ENCODE measurements around the gene NPPC.
"Not testable (repeated sequence)": the region's sequence is repeated elsewhere in the genome, so short reads cannot be mapped to it uniquely, and the experiment has no call there.

The NPPC gene, protein sequence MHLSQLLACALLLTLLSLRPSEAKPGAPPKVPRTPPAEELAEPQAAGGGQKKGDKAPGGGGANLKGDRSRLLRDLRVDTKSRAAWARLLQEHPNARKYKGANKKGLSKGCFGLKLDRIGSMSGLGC

DNA sequence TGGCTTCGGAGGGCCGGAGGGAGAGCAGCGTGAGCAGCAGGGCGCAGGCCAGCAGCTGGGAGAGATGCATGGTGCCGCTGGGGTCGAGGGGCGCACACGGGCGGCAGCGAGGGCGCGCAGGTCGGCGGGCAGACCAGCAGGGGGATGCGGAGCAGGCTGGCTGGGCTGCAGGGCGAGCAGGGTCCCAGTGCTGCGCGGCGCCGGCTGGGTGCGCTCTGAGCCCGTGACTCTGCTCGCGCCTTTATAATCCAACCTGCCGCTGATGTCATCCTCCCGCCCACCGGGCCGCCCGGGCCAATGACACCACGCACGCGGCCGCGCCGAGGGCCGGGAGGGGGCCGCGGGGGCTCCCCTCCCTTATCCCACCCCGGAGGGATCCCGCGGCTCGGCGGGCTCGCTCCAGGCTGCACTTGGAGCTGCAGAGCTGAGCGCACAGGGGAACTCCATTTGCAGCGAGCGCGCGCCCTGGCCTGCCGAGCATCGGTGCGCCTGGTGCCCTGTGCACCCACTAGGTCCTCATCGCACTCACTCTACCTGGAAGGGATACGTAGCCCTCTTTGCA is at the start of gene NPPC:
TSS of gene NPPC (minus strand) at position 217 of the 562 bp plus-strand sequence. CDS start at position 70, 147 bp downstream.
- peak; percentile 89 for DNase-seq (ENCODE audit: low read depth, low spot score)

DNA sequence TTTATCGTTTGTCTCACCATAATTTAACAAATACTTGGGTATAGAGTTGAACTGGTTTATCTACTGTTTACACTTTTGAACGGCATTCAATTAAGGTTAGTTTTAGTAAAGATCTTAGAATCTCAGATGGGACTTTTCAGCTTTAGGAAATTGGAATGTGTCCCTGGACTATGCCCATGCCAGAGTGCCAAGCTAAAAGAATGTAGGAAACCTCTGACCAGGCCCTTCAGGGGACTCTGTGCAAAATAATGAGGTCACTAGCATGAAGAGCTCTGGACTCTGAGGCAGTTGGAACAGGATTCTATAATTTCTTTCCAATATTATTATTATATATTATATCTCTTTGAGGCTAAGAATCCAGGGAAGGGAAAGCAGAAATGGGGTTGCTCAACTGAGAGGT is 48.8 kb upstream of the NPPC start:
- no peak for DNase-seq (ENCODE audit: low read depth, low spot score)

DNA sequence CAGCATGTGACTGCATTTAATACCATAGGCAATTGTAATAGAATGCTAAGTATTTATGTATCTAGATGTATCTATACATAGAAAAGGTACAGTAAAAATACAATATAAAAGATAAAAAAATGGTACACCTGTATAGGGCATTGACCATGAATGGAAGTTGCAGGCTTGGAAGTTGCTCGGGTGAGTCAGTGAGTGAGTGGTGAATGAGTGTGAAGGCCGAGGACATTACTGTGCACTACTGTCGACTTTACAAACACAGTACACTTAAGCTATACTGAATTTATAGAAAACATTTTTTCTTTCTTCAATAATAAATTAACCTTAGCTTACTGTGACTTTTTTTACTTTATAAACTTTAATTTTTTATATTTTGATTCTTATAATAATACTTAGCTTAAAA is 44.3 kb upstream of the NPPC start:
- DNase-seq (ENCODE audit: low read depth, low spot score), result no peak

DNA sequence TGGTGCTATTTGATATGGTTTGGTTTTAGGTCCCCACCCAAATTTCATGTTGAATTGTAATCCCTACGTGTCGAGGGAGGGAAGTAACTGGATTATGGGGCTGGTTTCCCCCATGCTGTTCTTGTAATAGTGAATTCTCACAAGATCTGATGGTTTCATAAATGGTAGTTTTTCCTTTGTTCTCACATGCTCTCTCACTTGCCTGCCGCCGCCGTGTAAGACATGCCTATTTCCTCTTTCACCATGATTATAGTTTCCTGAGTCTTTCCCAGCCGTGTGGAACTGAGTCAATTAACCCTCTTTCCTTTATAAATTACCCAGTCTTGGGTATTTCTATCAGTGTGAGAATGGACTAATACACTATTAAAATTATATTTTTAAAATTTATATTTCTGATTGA is 42.6 kb upstream of the NPPC start:
- no peak for DNase-seq (ENCODE audit: low read depth, low spot score)

DNA sequence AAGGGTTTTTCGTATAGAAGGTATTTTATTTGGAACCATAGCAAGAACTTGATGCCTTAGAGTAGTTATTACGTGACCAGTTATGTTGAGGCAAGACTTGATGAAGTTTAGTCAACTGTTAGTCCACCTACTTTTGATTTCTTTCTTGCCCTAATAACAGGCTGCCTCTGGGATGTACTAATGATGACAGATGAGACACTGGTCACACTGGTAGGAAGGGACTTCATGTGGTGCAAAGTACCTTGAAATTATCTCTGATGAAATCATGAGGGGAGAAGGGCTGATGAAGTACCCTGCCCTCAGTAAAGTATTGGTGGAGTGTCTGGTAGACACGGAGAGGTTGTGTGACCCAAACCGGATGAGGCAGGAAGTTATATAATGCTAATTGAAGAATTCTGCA is 40.7 kb upstream of the NPPC start:
- no peak for DNase-seq (ENCODE audit: low read depth, low spot score)

DNA sequence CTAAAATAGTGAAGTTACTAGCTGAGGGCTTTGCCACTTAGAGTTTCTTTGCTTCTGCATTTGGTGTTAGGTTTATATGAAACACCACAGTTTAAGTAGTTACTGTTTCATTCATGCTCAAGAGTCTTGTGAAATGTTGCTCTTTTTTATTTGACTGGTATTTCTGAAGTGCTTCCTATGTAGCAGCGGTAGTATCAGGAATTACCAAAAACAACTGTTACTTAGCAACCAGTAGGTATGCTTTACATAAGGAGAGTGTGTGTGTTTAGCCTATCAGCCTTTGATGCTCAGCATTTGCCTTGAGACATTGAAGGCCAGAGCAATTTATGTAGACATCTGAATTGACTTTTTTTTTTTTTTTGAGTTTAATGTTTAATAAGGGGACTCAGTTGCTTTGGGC is 38.9 kb upstream of the NPPC start:
- DNase-seq (ENCODE audit: low read depth, low spot score), result no peak

DNA sequence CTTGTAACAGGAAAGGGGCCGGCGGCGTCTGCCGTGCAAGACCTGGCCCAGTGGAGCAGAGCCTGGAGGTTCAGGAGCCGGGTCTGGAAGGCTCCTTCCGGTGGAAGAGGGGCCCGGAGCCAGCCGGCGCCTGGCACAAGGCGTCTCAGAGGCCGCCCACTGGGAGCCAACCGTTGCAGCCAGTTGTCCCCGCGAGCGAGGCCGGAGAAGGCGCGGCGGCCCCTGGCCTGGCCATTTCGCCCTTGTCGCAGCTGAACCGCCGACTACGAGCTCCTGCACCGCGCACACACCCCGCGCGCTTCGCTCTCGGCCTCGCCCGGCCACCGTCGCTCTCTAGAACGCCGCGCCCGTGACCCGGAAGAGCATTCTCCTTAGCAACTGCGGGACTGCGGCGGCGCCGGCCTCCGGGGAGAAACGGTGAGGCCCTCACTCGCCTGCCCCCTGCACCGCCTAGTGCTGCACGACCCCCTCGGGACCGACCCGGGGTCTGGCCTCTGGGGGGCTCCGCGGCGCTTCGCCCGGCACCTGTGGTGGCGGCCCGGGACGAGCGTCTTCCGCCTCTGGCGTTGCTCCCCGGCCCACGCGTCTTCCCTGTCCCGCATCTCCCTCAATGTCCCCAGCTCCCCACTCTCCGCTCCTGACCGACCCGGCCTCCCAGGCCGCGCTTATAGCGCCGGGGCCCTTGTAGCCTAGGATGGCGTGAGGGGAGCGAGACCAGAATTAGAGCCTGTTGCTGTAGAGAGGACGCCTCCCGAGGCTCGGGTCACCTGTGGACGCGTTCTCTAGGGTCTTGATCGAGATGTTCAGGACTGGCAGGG is 35.4 kb upstream of the NPPC start, which contains the start of gene DIS3L2:
TSS of gene DIS3L2 (plus strand) at position 365 of the 818 bp plus-strand sequence. CDS start 53,215 bp downstream, outside the sequence.
- DNase-seq (ENCODE audit: low read depth, low spot score), result peak; percentile 91

DNA sequence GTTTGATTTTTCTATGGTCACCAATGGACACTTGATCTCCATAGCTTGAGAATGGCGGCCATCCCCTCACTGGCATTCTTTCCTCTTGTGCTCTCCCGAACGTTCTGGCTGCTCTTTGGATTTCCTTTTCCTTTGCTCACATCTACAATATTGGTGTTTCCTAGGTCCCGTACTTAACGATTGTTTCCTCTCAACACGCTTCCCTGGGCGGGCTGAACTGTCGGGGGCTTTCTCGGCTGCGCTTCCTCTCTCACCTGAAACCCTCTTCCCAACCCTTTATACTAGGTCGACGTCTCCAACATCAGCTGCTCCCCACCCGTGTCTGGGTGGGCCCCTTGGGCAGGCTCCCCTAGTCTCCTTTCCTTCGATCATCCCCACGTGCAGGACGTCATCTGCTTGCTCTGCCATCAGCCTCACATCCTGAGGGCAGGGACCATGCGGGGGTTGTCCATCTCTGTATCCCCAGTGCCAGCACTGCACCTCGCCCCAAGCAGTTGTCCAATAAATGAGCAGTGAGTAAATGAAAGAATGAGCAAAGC is 34.7 kb upstream of the NPPC start:
- no peak for DNase-seq (ENCODE audit: low read depth, low spot score)

DNA sequence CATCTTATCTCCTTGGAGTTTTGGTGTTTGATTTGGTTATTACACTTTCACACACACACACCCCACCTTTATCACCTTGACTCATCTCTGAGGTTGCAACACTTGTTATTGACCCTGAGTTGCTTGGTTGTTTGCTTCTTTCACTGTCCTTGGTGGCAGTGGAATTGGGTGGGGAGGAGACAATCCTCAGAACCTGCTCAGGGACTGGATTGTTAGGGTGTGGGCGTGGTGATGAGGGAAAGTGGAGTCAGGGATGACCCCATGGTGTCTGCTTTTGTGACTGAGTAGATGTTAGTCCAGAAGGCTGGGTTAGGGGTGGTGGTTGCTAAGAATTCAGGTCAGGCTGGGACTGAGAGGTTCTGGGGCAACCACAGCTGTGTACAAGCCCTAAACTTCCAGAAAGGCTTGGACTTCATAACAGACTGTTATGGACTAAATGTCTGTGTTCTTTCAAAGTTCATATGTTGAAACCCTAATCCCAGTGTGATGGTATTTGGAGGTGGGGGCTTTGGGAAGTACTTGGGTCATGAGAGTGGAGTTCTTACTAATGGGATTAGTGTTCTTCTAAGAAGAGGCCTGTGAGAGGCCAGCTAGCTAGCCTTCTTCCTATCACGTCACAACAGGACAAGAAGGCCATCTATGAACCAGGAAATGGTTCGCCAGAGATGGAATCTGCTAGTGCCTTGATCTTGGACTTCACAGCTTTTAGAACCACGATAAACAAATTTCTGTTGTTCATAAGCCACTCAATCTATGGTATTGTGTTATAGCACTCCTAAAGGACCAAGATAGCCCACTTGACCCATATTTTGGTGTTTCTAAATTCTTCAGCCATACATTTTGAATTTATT is 31.9 kb upstream of the NPPC start:
- no peak for DNase-seq (ENCODE audit: low read depth, low spot score)

DNA sequence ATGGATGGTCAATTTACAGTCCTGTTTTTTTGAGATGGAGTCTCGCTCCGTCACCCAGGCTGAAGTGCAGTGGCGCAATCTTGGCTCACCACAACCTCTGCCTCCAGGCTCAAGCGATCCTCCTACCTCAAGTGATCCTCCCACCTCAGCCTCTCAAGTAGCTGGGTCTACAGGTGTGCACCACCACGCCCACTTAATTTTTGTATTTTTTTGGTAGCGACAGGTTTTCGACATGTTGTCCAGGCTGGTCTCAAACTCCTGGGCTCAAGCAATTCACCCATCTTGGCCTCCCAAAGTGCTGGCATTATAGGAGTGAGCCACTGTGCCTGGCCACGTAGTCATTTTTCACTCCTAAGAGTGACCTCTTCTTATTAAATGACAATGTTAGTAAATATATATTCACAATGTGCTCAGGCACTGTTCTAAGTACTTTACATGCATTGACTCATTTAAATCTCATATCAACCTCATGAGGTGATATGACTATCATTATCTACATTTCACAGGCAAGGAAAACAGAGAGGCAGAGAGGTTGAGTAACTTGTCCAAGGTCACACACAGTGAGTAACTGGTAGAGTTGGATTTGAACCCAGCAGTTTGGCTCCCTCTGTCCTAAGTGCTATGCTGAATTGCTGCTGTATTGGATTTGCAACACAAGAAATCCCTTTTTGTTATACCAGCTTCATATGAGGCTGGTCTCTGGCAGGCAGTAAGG is 29.7 kb upstream of the NPPC start:
- no peak for DNase-seq (ENCODE audit: low read depth, low spot score)

DNA sequence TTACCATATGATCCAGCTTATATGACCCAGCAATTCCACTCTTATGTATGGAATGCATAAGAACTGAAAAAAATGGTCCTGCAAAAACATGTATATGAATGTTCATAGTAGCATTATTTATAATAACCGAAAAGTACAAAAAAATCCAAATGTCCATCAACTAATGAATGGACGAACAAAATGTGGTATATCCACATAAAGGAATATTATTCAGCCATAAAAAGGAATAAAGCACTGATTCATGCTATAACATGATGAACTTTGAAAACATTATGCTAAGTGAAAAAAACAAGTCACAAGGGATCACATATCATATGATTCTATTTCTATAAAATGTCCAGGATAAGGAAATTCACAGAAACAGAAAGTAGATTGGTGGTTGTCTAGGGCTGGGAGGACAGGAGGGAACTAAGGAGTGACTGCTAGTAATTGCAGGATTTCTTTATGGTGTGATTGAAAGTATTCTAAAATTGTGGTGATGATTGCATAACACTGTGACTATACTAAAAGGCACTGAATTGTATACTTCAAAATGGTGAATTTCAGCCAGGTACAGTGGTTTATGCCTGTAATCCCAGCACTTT is 25.3 kb upstream of the NPPC start:
- DNase-seq (ENCODE audit: low read depth, low spot score), result no peak

DNA sequence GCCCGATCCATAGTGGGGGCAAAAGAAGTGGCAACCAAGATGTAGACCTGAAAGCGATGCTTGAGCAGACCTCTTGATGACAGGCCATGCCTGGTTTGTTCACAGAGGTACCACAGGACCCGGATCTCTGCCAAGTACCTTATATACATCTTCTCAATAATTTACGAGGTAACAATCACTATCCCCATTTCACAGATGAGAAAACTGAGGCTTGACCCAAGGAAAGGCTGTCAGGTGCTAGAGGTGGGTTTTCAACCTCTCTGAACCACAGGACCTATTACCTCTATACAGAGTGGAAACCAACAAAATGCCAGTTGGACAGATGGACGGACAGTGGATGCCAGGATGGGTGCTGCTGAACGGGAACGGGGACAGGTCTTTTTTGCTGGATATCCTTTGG is 21.5 kb upstream of the NPPC start:
- no peak for DNase-seq (ENCODE audit: low read depth, low spot score)

DNA sequence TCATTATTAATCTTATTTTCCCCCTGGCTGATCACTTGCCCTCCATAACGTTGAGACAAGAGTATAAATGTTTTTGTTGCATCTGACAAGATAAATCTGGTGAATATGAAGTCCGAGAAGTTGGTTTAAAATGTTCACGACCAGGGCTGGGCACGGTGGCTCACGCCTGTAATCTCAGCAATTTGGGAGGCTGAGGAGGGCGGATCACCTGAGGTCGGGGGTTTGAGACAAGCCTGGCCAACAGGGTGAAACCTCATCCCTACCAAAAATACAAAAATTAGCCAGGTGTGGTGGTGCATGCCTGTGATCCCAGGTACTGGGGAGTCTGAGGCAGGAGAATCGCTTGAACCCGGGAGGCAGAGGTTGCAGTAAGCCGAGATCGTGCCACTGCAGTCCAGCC is 20.9 kb upstream of the NPPC start:
- not testable (repeated sequence) for DNase-seq (ENCODE audit: low read depth, low spot score)

DNA sequence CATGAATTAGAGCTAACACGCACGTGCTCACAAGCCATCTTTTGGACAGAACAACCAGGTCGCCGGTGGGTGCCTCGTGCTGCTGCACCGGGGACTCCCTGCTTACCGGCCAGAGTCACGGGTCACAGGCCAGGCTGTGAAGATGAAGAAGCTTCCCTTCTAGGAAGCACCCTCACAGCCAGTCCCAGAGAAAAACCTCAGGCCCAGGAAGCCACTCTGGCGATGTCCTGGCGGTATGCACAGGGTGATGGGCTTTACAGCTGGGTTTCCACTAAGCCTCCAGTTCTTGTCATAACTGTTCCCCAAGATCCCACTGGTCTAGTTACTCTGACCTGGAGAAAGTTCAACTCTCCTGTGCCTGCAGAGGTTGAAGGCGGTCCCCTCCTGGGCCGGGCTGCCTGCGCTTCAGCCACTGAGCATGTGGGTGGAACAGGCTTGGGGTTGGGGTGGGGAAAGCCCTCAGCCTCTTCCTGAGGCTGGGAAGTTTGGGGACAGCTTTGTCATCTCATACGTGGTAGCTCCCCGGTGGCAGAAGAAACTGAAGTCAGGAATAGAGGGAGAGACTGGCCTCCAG is 20.1 kb upstream of the NPPC start:
- DNase-seq (ENCODE audit: low read depth, low spot score), result no peak

DNA sequence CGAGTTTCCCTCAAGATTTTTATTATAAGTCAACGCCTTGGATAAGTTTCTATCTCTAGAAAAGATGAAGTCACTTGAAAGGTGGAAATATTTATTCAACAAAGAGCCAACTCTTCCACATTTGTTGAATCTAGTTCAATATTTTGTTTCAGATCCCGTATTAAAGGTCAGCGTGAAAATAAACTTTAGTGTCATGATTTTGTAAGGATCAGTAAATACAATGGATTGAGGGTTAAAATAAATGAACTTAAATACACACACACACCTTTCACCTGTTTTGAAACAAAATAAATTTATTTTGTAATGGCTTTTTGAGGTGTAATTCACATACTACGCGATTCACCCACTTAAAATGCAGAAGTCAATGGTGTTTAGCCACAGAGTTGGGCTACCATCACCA is 16.0 kb upstream of the NPPC start:
- DNase-seq (ENCODE audit: low read depth, low spot score), result no peak

DNA sequence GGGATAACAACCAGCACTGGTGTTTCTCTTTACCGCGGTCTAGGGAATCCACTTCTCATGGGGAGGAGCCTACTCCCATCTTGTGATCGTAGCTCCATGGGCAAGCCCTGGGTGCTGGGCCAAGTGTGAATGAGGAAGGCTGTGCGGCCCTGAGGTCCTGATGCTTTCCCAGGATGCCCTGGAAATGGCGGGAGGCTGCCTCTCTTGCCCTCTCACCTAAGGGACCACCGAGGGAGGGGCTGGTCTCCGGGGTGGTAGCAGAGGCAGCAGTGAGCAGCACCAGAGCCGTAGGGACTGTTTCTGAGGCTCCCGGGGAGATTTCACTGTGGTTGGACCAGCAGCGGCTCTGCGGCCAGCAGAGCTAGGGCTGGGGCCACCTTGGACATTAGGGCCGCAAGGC is 15.5 kb upstream of the NPPC start:
- DNase-seq (ENCODE audit: low read depth, low spot score), result no peak

DNA sequence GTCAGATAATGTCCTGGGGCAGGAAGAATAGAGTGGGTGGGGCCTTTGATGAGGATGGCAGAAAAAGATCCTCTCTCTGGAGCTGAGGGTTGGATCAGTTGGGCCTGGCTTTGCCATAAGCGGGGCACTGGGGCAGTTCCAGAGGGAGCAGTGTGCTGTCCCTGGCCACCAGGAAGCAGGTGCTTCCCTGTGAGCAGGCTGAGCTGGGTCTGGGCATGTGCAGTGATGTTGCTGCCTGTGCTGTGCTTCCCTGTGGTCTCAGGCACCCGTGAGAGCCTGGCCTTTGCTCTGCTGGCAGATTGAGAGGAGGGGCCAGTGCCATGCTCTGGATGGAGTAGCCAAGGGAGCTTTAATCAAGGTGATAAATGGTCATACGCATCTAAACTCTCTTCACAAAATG is 14.6 kb upstream of the NPPC start:
- DNase-seq (ENCODE audit: low read depth, low spot score), result no peak

DNA sequence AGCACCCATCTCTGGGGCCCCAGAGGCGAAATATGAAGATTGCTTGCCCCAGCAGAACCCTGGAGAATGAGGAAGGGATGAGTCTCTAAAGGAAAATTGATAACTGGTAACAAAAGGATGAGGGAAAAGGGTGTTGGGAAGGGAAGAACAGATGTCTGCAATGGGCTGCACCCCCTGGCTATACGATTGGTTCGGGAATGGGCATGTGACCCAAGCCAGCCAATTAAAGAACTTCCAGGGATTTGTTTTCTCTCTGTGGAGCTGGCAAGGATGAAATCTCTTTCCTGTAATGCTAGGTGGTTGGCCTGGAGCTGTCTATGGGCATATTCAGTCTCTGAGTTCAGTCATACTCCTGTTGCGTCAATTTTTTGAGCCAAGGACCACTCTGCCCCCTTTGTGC is 12.8 kb upstream of the NPPC start:
- DNase-seq (ENCODE audit: low read depth, low spot score), result no peak

DNA sequence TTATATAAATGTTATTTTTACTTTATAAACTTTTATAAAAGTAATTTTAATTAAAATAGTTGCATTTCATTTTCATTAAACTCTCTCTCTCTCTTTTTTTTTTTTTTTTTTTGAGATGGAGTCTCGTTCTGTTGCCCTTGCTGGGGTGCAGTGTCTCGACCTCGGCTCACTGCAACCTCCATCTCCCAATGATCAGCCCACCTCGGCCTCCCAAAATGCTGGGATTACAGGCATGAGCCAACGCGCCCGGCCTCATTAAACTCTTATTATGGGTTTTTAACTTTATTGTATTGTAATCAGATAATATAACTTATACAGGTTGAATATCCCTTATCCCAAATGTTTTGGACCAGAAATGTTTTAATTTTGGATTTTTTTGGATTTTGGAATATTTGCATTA is 10.9 kb upstream of the NPPC start:
- no peak for DNase-seq (ENCODE audit: low read depth, low spot score)

DNA sequence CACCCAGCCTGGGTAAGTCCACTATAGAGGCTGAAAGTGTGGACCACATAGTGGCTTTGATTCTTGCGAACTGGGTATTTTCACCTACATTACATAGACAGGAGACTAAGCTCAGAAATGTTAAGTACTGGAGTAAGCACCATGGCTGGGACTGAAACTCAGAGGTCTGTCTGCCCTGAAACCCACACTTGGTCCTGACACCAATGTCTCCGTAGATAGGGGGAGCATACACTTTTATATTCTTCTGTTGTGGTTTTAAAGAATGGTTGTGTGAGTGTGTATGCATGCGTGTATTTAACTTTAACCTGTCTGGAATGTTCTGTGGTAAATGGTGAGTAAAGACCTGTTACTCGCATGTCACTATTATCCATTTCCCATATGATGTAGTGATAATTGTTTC is 10.3 kb upstream of the NPPC start:
- DNase-seq (ENCODE audit: low read depth, low spot score), result no peak

DNA sequence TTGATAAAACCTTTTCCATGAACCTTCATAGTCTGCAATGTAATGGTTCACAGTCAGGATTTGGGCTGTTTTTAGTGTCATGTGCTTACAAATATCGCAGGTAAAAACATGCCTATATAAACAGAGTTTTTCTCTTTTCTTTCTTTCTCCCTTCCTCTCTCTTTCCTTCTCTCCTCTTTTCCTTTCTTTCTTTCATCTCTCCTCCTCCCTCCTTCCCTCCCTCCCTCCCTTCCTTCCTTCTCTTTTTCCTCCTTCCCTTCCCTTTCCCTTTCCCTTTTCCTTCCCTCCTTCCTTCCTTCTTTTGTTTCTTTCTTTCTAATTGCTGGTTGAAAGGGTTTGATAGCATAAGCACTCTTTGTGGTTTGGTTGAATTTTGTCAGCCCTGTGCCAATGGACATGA is 9.6 kb upstream of the NPPC start:
- DNase-seq (ENCODE audit: low read depth, low spot score), result no peak
